Stimulated activated CD4-positive, alpha-beta T cell treated with anti-CD3 and anti-CD28 coated beads, Interleukin-15, amount 100 ng/mL, for 48 hours (primary cell): Measurements from ENCODE around the gene KCP.

Experiments
- DNase-seq, 2 donors: peaks; one replicate each; pipeline ENCODE4 v3.0.0-alpha.2; 2020; ENCODE audit warnings: low read depth in 2 of 2

Gene KCP

GRCh38 chr7:128939075-128939860 is 28.8 kb upstream of the KCP start:
- DNase-seq = no peak

GRCh38 chr7:128938544-128939074 is 28.1 kb upstream of the KCP start:
- DNase-seq = no peak

- DNase-seq = no peak
Measured at GRCh38 chr7:128937647-128938543, 27.4 kb upstream of the KCP start, which contains the start of gene IRF5. IRF5 (plus strand) TSS chr7:128937927; CDS start chr7:128942082, 4,155 bp downstream.

GRCh38 chr7:128937271-128937646 is 26.8 kb upstream of the KCP start:
- DNase-seq = no peak

GRCh38 chr7:128936798-128937197 is 26.3 kb upstream of the KCP start:
- no peak for DNase-seq

GRCh38 chr7:128935342-128935730 is 24.8 kb upstream of the KCP start:
- no peak for DNase-seq

- no peak for DNase-seq
Measured at GRCh38 chr7:128934361-128935341, 24.1 kb upstream of the KCP start.

- peak in 1 of 2 donors; percentile 41 for DNase-seq
Measured at GRCh38 chr7:128933180-128933891, 22.8 kb upstream of the KCP start.

GRCh38 chr7:128932862-128933179 is 22.3 kb upstream of the KCP start:
- DNase-seq = no peak

GRCh38 chr7:128931965-128932861 is 21.7 kb upstream of the KCP start:
- DNase-seq = no peak

- DNase-seq = no peak
Measured at GRCh38 chr7:128931190-128931798, 20.8 kb upstream of the KCP start.

- no peak for DNase-seq
Measured at GRCh38 chr7:128928882-128929788, 18.6 kb upstream of the KCP start.

GRCh38 chr7:128928159-128928813 is 17.8 kb upstream of the KCP start:
- DNase-seq = no peak

GRCh38 chr7:128924707-128925588 is 14.4 kb upstream of the KCP start:
- no peak for DNase-seq

- no peak for DNase-seq
Measured at GRCh38 chr7:128923411-128923800, 12.9 kb upstream of the KCP start.

- DNase-seq = no peak
Measured at GRCh38 chr7:128922496-128923410, 12.2 kb upstream of the KCP start.
